ENCODE results near the gene SULT1C3.

DNA sequence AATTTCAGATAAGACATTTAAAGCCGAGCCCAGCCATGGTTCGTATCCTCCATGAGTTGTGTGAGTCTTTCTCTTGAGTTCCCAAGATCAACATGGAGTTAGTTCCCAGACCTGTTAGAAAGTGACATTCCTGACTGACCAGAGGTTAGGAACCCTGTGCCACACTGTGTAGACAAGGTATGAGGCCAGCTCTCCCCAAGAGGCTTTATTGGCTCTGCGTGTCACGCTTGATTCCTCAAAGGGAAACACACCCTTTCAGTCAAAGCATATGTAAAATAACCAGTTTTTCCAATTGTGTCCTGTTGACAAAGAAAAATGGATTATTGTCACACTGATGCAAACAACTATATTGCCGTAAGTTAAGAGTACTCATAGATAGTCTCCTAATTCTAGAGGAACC lies 1.2 kb downstream of the SULT1C3 start:
- TF ChIP-seq POLR2AphosphoS5 (IDR thresholded peaks at IDR 0.05; ENCODE audit: borderline replicate concordance, low read depth, low read length) (no peak), EZH2 (IDR thresholded peaks at IDR 0.05) (no peak)
